Vagina (tissue), 2 donors: Measurements from ENCODE around the gene BACE1.

Source experiments
- CTCF ChIP-seq, 3 experiments: fragments of 450-650 bp in 2 of 3; fragments of 200-600 bp in 1 of 3; sonication (generic) in 1 of 3; IDR thresholded peaks; one replicate each; pipeline ENCODE4 v1.5.1; 2017 to 2019; ENCODE audit warnings: antibody characterized with exemption in 3 of 3, mild to moderate bottlenecking in 2 of 3, moderate library complexity in 2 of 3
- POLR2A ChIP-seq, 2 donors: fragments of 450-650 bp; IDR thresholded peaks; one replicate each; pipeline ENCODE4 v1.6.1; 2017; ENCODE audit warnings: antibody characterized with exemption in 2 of 2, mild to moderate bottlenecking in 2 of 2, moderate library complexity in 2 of 2

- TF ChIP-seq CTCF (IDR thresholded peaks at IDR 0.05) (no peak), POLR2A (IDR thresholded peaks at IDR 0.05) (no peak)
Measured at GRCh38 chr11:117334896-117335295, 18.8 kb upstream of the BACE1 start.
